Activated CD8-positive, alpha-beta memory T cell treated with anti-CD3 and anti-CD28 coated beads for 1 hour (primary cell): ENCODE results near the gene BOLA3.
A peak's percentile ranks its signal among the peaks of the same experiment; 100 is the strongest.
"Not testable (repeated sequence)": the region's sequence is repeated elsewhere in the genome, so short reads cannot be mapped to it uniquely, and the experiment has no call there.

Experiments
- DNase-seq, 2 donors: peaks; one replicate each; pipeline ENCODE4 v3.0.0-alpha.2; 2020; ENCODE audit warnings: low read depth in 1 of 2; ENCODE audit errors: extremely low read depth in 1 of 2

BOLA3 gene

GRCh38 chr2:74147727-74148456, at the start of gene BOLA3:
BOLA3 (minus strand) TSS chr2:74147912; CDS start chr2:74147874, 38 bp downstream.
- peak; percentile 58 to 75 for DNase-seq

GRCh38 chr2:74197049-74197448, 49.3 kb upstream of the BOLA3 start:
- DNase-seq = no peak

- DNase-seq = no peak
Measured at GRCh38 chr2:74194799-74195198, 47.1 kb upstream of the BOLA3 start.

- DNase-seq = no peak
Measured at GRCh38 chr2:74191596-74192380, 44.1 kb upstream of the BOLA3 start.

GRCh38 chr2:74188696-74189095, 41.0 kb upstream of the BOLA3 start:
- no peak for DNase-seq

- no peak for DNase-seq
Measured at GRCh38 chr2:74188018-74188601, 40.4 kb upstream of the BOLA3 start.

GRCh38 chr2:74186706-74187105, 39.0 kb upstream of the BOLA3 start:
- DNase-seq = not testable (repeated sequence)

- DNase-seq = no peak
Measured at GRCh38 chr2:74186038-74186437, 38.3 kb upstream of the BOLA3 start.

GRCh38 chr2:74183878-74184277, 36.2 kb upstream of the BOLA3 start:
- no peak for DNase-seq

GRCh38 chr2:74181739-74182138, 34.0 kb upstream of the BOLA3 start:
- DNase-seq = no peak

- no peak for DNase-seq
Measured at GRCh38 chr2:74179063-74179865, 31.6 kb upstream of the BOLA3 start.

GRCh38 chr2:74178211-74179062, 30.7 kb upstream of the BOLA3 start, which contains the start of gene MOB1A:
MOB1A (minus strand) TSS chr2:74178879; CDS start chr2:74178674, 205 bp downstream.
- DNase-seq = peak; percentile 92

GRCh38 chr2:74177696-74178095, 30.0 kb upstream of the BOLA3 start:
- no peak for DNase-seq

- DNase-seq = no peak
Measured at GRCh38 chr2:74174909-74175308, 27.2 kb upstream of the BOLA3 start.

- no peak for DNase-seq
Measured at GRCh38 chr2:74168739-74169138, 21.0 kb upstream of the BOLA3 start.

GRCh38 chr2:74164761-74165160, 17.0 kb upstream of the BOLA3 start:
- no peak for DNase-seq

GRCh38 chr2:74162951-74163350, 15.2 kb upstream of the BOLA3 start:
- no peak for DNase-seq

GRCh38 chr2:74155830-74156229, 8.1 kb upstream of the BOLA3 start:
- no peak for DNase-seq

- DNase-seq = no peak
Measured at GRCh38 chr2:74152954-74153353, 5.2 kb upstream of the BOLA3 start.
